Right atrium auricular region (tissue), 2 donors: ENCODE measurements around the gene TRPC4. TPM values are rescaled to one million over a fixed set of nuclear protein-coding genes. Genes with fewer than 3 reads are reported as not detected.
A peak's percentile ranks its signal among the peaks of the same experiment; 100 is the strongest.

Experiments
- DNase-seq: peaks from one replicate; pipeline ENCODE4 v3.0.0-alpha.2; 2019; ENCODE audit warnings: low spot score
- H3K27ac ChIP-seq, 2 donors: fragments of 200-600 bp; sonication (generic); 1 replicate in 1 of 2; 2 replicates in 1 of 2; pipeline ENCODE4 v1.5.1; 2016 to 2019
- H3K27me3 ChIP-seq, 2 donors: fragments of 200-600 bp; sonication (generic); one replicate each; pipeline versions ENCODE4 v1.5.1 to v1.6.0; 2017 to 2019
- H3K36me3 ChIP-seq: fragments of 200-600 bp; sonication (generic); one replicate; pipeline ENCODE4 v1.5.1; 2016
- H3K4me1 ChIP-seq, 2 donors: fragments of 200-600 bp; sonication (generic); one replicate each; pipeline versions ENCODE4 v1.5.1 to v1.6.0; 2017 to 2019
- H3K4me3 ChIP-seq, 2 donors: fragments of 200-600 bp; sonication (generic); 1 replicate in 1 of 2; 2 replicates in 1 of 2; pipeline ENCODE4 v1.5.1; 2017 to 2019; ENCODE audit warnings: mild to moderate bottlenecking in 1 of 2, moderate library complexity in 1 of 2
- H3K9me3 ChIP-seq, 2 donors: fragments of 200-600 bp; sonication (generic); one replicate each; pipeline ENCODE4 v1.5.1; 2019
- CTCF ChIP-seq, 2 donors: fragments of 200-600 bp; sonication (generic); IDR thresholded peaks; one replicate each; pipeline ENCODE4 v1.5.1; 2019; ENCODE audit warnings: antibody characterized with exemption in 2 of 2
- total RNA-seq, 2 donors: library from RNA; depleted of rRNA; stranded (reverse); fragments of >200 nt; gene quantifications; one replicate each; pipeline ENCODE4 v1.1.0, GENCODE V29; 2016

TRPC4 gene
- total RNA-seq, 2 donors from 2014 or later: 0.48 to 1.7 TPM

- DNase-seq: no peak
- no peaks in the 10 kb centered on the region for H3K36me3 ChIP-seq
- no peak for TF ChIP-seq CTCF (IDR thresholded peaks at IDR 0.05)
- no peaks in the 10 kb centered on the region for H3K27me3 ChIP-seq
- no peaks in the 10 kb centered on the region for H3K9me3 ChIP-seq
- no peaks in the 10 kb centered on the region for H3K4me1 ChIP-seq
- no peak overlapping the region for H3K27ac ChIP-seq
- H3K4me3 ChIP-seq: no peak overlapping the region
These were observed 254.3 kb downstream of the TRPC4 start for GRCh38 chr13:37615276-37615675.

- no peak overlapping the region for H3K4me3 ChIP-seq
- H3K27ac ChIP-seq: no peak overlapping the region
- DNase-seq: no peak
- H3K9me3 ChIP-seq: no peaks in the 10 kb centered on the region
- no peaks in the 10 kb centered on the region for H3K36me3 ChIP-seq
- no peak for TF ChIP-seq CTCF (IDR thresholded peaks at IDR 0.05)
- no peaks in the 10 kb centered on the region for H3K27me3 ChIP-seq
- no peaks in the 10 kb centered on the region for H3K4me1 ChIP-seq
These were observed 255.9 kb downstream of the TRPC4 start for GRCh38 chr13:37613638-37614037.

GRCh38 chr13:37613236-37613635 lies 256.3 kb downstream of the TRPC4 start:
- Histone ChIP-seq H3K4me1 (no peaks in the 10 kb centered on the region), H3K27me3 (no peaks in the 10 kb centered on the region), H3K9me3 (no peaks in the 10 kb centered on the region), H3K4me3 (no peak overlapping the region), H3K27ac (no peak overlapping the region), H3K36me3 (no peaks in the 10 kb centered on the region)
- no peak for DNase-seq
- no peak for TF ChIP-seq CTCF (IDR thresholded peaks at IDR 0.05)

- no peak for DNase-seq
- Histone ChIP-seq H3K4me1 (no peaks in the 10 kb centered on the region), H3K9me3 (peaks cover 0 to 4% of the 10 kb centered on the region in 2 donors), H3K27me3 (no peaks in the 10 kb centered on the region), H3K27ac (no peak overlapping the region), H3K36me3 (no peaks in the 10 kb centered on the region), H3K4me3 (no peak overlapping the region)
- TF ChIP-seq CTCF (IDR thresholded peaks at IDR 0.05): peak in 1 of 2 donors; percentile 49
These were observed 260.7 kb downstream of the TRPC4 start for GRCh38 chr13:37608750-37609339.

- peaks cover 0 to 4% of the 10 kb centered on the region in 2 donors for H3K4me1 ChIP-seq
- H3K27ac ChIP-seq: no peak overlapping the region
- peaks cover 0 to 4% of the 10 kb centered on the region in 2 donors for H3K9me3 ChIP-seq
- no peaks in the 10 kb centered on the region for H3K36me3 ChIP-seq
- DNase-seq: no peak
- no peaks in the 10 kb centered on the region for H3K27me3 ChIP-seq
- peak in 1 of 2 donors; percentile 78 for TF ChIP-seq CTCF (IDR thresholded peaks at IDR 0.05)
- H3K4me3 ChIP-seq: no peak overlapping the region
These were observed 266.7 kb downstream of the TRPC4 start for GRCh38 chr13:37602733-37603381.
